H1 (cell line): ENCODE data around the gene LRRC23. TPM values are rescaled to one million over a fixed set of nuclear protein-coding genes. Genes with fewer than 3 reads are reported as not detected.
A peak's percentile ranks its signal among the peaks of the same experiment; 100 is the strongest.
"Not testable (repeated sequence)": the region's sequence is repeated elsewhere in the genome, so short reads cannot be mapped to it uniquely, and the experiment has no call there.

Experiments
- CTCF ChIA-PET: fragments of 300-600 bp; sonication (Branson Sonifier 250); formaldehyde crosslinking; loops from one replicate; lab custom pipeline; 2021; ENCODE audit not compliant: partially characterized antibody; lab: Charles Lee
- POLR2A ChIA-PET: fragments of 300-600 bp; sonication (Branson Sonifier 250); formaldehyde crosslinking; loops from one replicate; lab custom pipeline; 2021; ENCODE audit warnings: inconsistent platforms; ENCODE audit not compliant: partially characterized antibody; lab: Charles Lee
- DNase-seq, 2 experiments: peaks; one replicate each; pipeline versions ENCODE4 v3.0.0 to v3.0.0-alpha.2; 2010 to 2022; ENCODE audit warnings: low spot score in 2 of 2, low read depth in 1 of 2, mixed read lengths in 1 of 2
- FAIRE-seq: peaks from 2 replicates; lab custom pipeline; 2011; peaks lifted over from hg19 to GRCh38; lab: Jason Lieb, UNC
- H2AFZ ChIP-seq: 2 replicates; pipeline ENCODE4 v1.8.1; 2012; ENCODE audit warnings: low read length, inconsistent platforms
- H2AK5ac ChIP-seq: 2 replicates; pipeline ENCODE4 v1.6.1; 2013; ENCODE audit warnings: low read depth, low read length
- H2BK120ac ChIP-seq: replicated peaks from 2 replicates; pipeline ENCODE3; 2013; ENCODE audit warnings: low read depth, low read length, inconsistent platforms
- H2BK12ac ChIP-seq: 2 replicates; pipeline ENCODE4 v1.6.1; 2013; ENCODE audit warnings: low read depth, low read length
- H2BK15ac ChIP-seq: 2 replicates; pipeline ENCODE4 v1.6.1; 2013; ENCODE audit warnings: low read length
- H2BK20ac ChIP-seq: 2 replicates; pipeline ENCODE4 v1.6.1; 2013; ENCODE audit warnings: low read length
- H2BK5ac ChIP-seq: 2 replicates; pipeline ENCODE4 v1.6.1; 2013; ENCODE audit warnings: low read depth, low read length
- H3K14ac ChIP-seq: 2 replicates; pipeline ENCODE4 v1.6.1; 2013; ENCODE audit warnings: inconsistent platforms; ENCODE audit not compliant: insufficient read length
- H3K18ac ChIP-seq: 2 replicates; pipeline ENCODE4 v1.6.1; 2013; ENCODE audit warnings: low read length; ENCODE audit errors: extremely low read depth
- H3K23ac ChIP-seq: 2 replicates; pipeline ENCODE4 v1.6.1; 2013; ENCODE audit warnings: inconsistent platforms; ENCODE audit not compliant: insufficient read length
- H3K23me2 ChIP-seq: 2 replicates; pipeline ENCODE4 v1.6.1; 2013; ENCODE audit warnings: low read depth, low read length
- H3K27ac ChIP-seq: 2 replicates; pipeline ENCODE4 v1.6.1; 2011; ENCODE audit warnings: low read depth, low read length, inconsistent platforms
- H3K27me3 ChIP-seq, 4 experiments: replicated peaks in 1 of 4; 1 replicate in 1 of 4; 2 replicates in 3 of 4; pipeline versions ENCODE4 v1.6.1 to v1.8.1; 2011 to 2013; ENCODE audit warnings: low read length in 3 of 4, mild to moderate bottlenecking in 3 of 4, inconsistent platforms in 2 of 4, mixed read lengths in 2 of 4, moderate library complexity in 1 of 4; ENCODE audit not compliant: control insufficient read depth in 3 of 4, insufficient read depth in 3 of 4; ENCODE audit errors: extremely low read depth in 1 of 4
- H3K36me3 ChIP-seq, 4 experiments: 2 replicates each; pipeline versions ENCODE4 v1.6.1 to v1.8.1; 2011 to 2013; ENCODE audit warnings: mild to moderate bottlenecking in 4 of 4, low read length in 3 of 4, moderate library complexity in 2 of 4, control low read depth in 1 of 4, inconsistent platforms in 1 of 4; ENCODE audit not compliant: insufficient read depth in 4 of 4, control insufficient read depth in 2 of 4
- H3K4ac ChIP-seq: replicated peaks from 2 replicates; pipeline ENCODE3; 2013; ENCODE audit warnings: low read length, low read depth, mixed read lengths, inconsistent platforms; ENCODE audit not compliant: insufficient read length
- H3K4me1 ChIP-seq, 4 experiments: replicated peaks in 1 of 4; 1 replicate in 1 of 4; 2 replicates in 3 of 4; pipeline versions ENCODE4 v1.6.1 to v1.8.1; 2011 to 2013; ENCODE audit warnings: low read length in 3 of 4, inconsistent platforms in 2 of 4, mixed read lengths in 1 of 4; ENCODE audit not compliant: insufficient read depth in 4 of 4, control insufficient read depth in 3 of 4
- H3K4me2 ChIP-seq, 2 experiments: 2 replicates each; pipeline versions ENCODE4 v1.6.1 to v1.8.1; 2011 to 2013; ENCODE audit warnings: low read depth in 2 of 2, low read length in 2 of 2, control low read depth in 1 of 2, inconsistent platforms in 1 of 2, mild to moderate bottlenecking in 1 of 2; ENCODE audit not compliant: insufficient read depth in 1 of 2
- H3K4me3 ChIP-seq, 4 experiments: fragments of 200-600, 300-600 bp in 1 of 4; sonication (generic), shearing (Covaris generic), sonication (Bioruptor Twin) in 1 of 4; 2 replicates each; pipeline versions ENCODE4 v1.5.1 to v1.8.1; 2011 to 2016; ENCODE audit warnings: low read length in 4 of 4, low read depth in 3 of 4, control low read depth in 2 of 4, inconsistent platforms in 2 of 4, mild to moderate bottlenecking in 2 of 4, mixed read lengths in 1 of 4, moderate library complexity in 1 of 4; ENCODE audit not compliant: insufficient read depth in 2 of 4; ENCODE audit errors: extremely low read depth in 1 of 4
- H3K56ac ChIP-seq: replicated peaks from 2 replicates; pipeline ENCODE3; 2013; ENCODE audit warnings: low read depth, mild to moderate bottlenecking, mixed read lengths, low read length, inconsistent platforms; ENCODE audit not compliant: insufficient read length
- H3K79me1 ChIP-seq: 2 replicates; pipeline ENCODE4 v1.6.1; 2013; ENCODE audit warnings: low read depth, low read length, control low read depth
- H3K79me2 ChIP-seq, 2 experiments: 2 replicates each; pipeline versions ENCODE4 v1.6.1 to v1.8.1; 2012 to 2013; ENCODE audit warnings: low read length in 2 of 2, mild to moderate bottlenecking in 2 of 2, inconsistent platforms in 1 of 2; ENCODE audit not compliant: insufficient read depth in 2 of 2, control insufficient read depth in 1 of 2
- H3K9ac ChIP-seq, 4 experiments: replicated peaks in 1 of 4; 1 replicate in 1 of 4; 2 replicates in 3 of 4; pipeline versions ENCODE4 v1.6.1 to v1.8.1; 2011 to 2013; ENCODE audit warnings: low read depth in 3 of 4, low read length in 3 of 4, control low read depth in 2 of 4, mild to moderate bottlenecking in 2 of 4, moderate library complexity in 2 of 4, inconsistent platforms in 1 of 4; ENCODE audit errors: extremely low read depth in 1 of 4
- H3K9me3 ChIP-seq, 2 experiments: 2 replicates each; pipeline versions ENCODE4 v1.6.1 to v1.8.1; 2012 to 2013; ENCODE audit warnings: mild to moderate bottlenecking in 2 of 2, moderate library complexity in 2 of 2, control low read depth in 1 of 2, inconsistent platforms in 1 of 2, low read depth in 1 of 2, low read length in 1 of 2, mixed read lengths in 1 of 2; ENCODE audit not compliant: insufficient read depth in 2 of 2
- H4K20me1 ChIP-seq, 2 experiments: replicated peaks in 1 of 2; 2 replicates each; pipeline versions ENCODE3 to v1.8.1; 2011 to 2013; ENCODE audit warnings: inconsistent platforms in 2 of 2, low read length in 2 of 2, mild to moderate bottlenecking in 1 of 2; ENCODE audit not compliant: insufficient read depth in 2 of 2, control insufficient read depth in 1 of 2
- H4K5ac ChIP-seq: 2 replicates; pipeline ENCODE4 v1.6.1; 2013; ENCODE audit warnings: low read length, low read depth, mixed read lengths, inconsistent platforms; ENCODE audit not compliant: insufficient read length
- H4K8ac ChIP-seq: 2 replicates; pipeline ENCODE4 v1.8.0; 2013; ENCODE audit warnings: mild to moderate bottlenecking, moderate library complexity, low read length, inconsistent platforms; ENCODE audit not compliant: insufficient read depth; ENCODE audit errors: extremely low read depth
- H4K91ac ChIP-seq: replicated peaks from 2 replicates; pipeline ENCODE3; 2013; ENCODE audit warnings: low read length, mixed read lengths, inconsistent platforms; ENCODE audit not compliant: insufficient read length
- WGBS, 2 experiments: shearing (Covaris generic) in 1 of 2; methylation state at CpG; one replicate each; pipeline versions ENCODE4 v1.1.6 to v1.1.7; 2013 to 2015; ENCODE audit warnings: low lambda C conversion rate in 2 of 2, mixed read lengths in 2 of 2, inconsistent platforms in 1 of 2, low coverage in 1 of 2, missing lambda C conversion rate in 1 of 2; ENCODE audit not compliant: insufficient replicate concordance in 2 of 2, insufficient coverage in 1 of 2, insufficient read length in 1 of 2; ENCODE audit errors: extremely low coverage in 1 of 2, missing lambda C conversion rate in 1 of 2; 5-methylcytosine and 5-hydroxymethylcytosine counted together
- polyA plus RNA-seq, 7 experiments: library from polyadenylated mRNA; depleted of rRNA in 3 of 7; stranded (reverse) in 5 of 7; unstranded in 2 of 7; fragments of >200 nt in 5 of 7; fragments of 200-250 nt in 2 of 7; gene quantifications; 1 replicate in 5 of 7; 2 replicates in 1 of 7; 4 replicates in 1 of 7; pipeline versions ENCODE4 v1.2.1 to v1.2.3, GENCODE V29; 2011 to 2013; ENCODE audit warnings: missing spikeins in 2 of 7, mixed read lengths in 2 of 7
- total RNA-seq: library from RNA; stranded (reverse); fragmentation: NEBNext Ultra II Directional; extraction: Animal tissue kit (Norgen Biotek cat#: 25700); gene quantifications from 2 replicates; pipeline ENCODE4 v1.2.1, GENCODE V29; 2021

The LRRC23 gene
- total and polyA plus RNA-seq, 2 of the 8 experiments (the other 6 are each of a cell fraction or from before 2014, with no cell fraction given): 2.5 to 3.6 TPM

GRCh38 chr12:6886206-6886999 is 18.2 kb upstream of the LRRC23 start:
- H2BK12ac ChIP-seq, DNase-seq, H3K27me3 ChIP-seq, H3K23me2 ChIP-seq, FAIRE-seq, H3K9ac ChIP-seq, H4K91ac ChIP-seq, H3K79me1 ChIP-seq, H4K8ac ChIP-seq, H3K23ac ChIP-seq, H3K4ac ChIP-seq, H3K9me3 ChIP-seq, H4K20me1 ChIP-seq, H3K4me3 ChIP-seq, H3K14ac ChIP-seq, H2AK5ac ChIP-seq, H2BK20ac ChIP-seq, H3K56ac ChIP-seq, H2BK120ac ChIP-seq, H2AFZ ChIP-seq, H2BK15ac ChIP-seq, H3K27ac ChIP-seq, H3K79me2 ChIP-seq: not testable (repeated sequence)
- H4K5ac ChIP-seq: peak overlapping the region; percentile 44
- POLR2A ChIA-PET: interaction anchor here (0.6 to 7.8 kb wide), 9 partner anchors 14 to 82 kb away, joined by 3 to 86 read pairs (median 4); partner anchors contain the start of genes C12orf57, ENO2, RNU7-1 and SPSB2
- H3K36me3 ChIP-seq: peaks cover 0 to 20% (median 1%) of the 10 kb centered on the region in 4 experiments; a peak in 4 of 8 replicates
- CTCF ChIA-PET: interaction anchor here (1.4 to 3.1 kb wide), 3 partner anchors 10 to 15 kb away, joined by 4 to 18 read pairs (median 18); partner anchors contain the start of gene SPSB2
- WGBS, 2 experiments: 54% methylated on average over 10 of the region's 15 CpGs; no CpG with 5 or more reads in 1 of the 2 experiments
- H3K18ac ChIP-seq: peak overlapping the region; percentile 60
- peaks cover 2 to 13% (median 8%) of the 10 kb centered on the region in 4 experiments; a peak in 6 of 7 replicates for H3K4me1 ChIP-seq
- H2BK5ac ChIP-seq: peak overlapping the region; percentile 52; the same call in 1 of the 2 replicates
- H3K4me2 ChIP-seq: peak overlapping the region; percentile 15 to 54; a peak in 3 of 4 replicates
